ENCODE results near the gene COL6A2. TPM values are rescaled to one million over a fixed set of nuclear protein-coding genes. Genes with fewer than 3 reads are reported as not detected.

The COL6A2 gene
- total and polyA plus RNA-seq, 2 experiments from 2014 or later, result 28.4 to 89.2 TPM

- no peak for TF ChIP-seq REST (IDR thresholded peaks at IDR 0.05; ENCODE audit: unreplicated experiment)
- no peak for TF ChIP-seq ETS1 (IDR thresholded peaks at IDR 0.05)
- TF ChIP-seq EZH2phosphoT487 (IDR thresholded peaks at IDR 0.05; ENCODE audit: unreplicated experiment), result no peak
- TF ChIP-seq NANOG (IDR thresholded peaks at IDR 0.05; ENCODE audit: borderline replicate concordance), result no peak
Measured at GRCh38 chr21:46061518-46061917, 36.4 kb upstream of the COL6A2 start (continued).

GRCh38 chr21:46061950-46062349 lies 36.0 kb upstream of the COL6A2 start:
- H3K27ac ChIP-seq (ENCODE audit: low read depth), result no peak overlapping the region
- ATAC-seq, result no peak

More at GRCh38 chr21:46061950-46062349, 36.0 kb upstream of the COL6A2 start:
- H3K4me3 ChIP-seq, result no peak overlapping the region
- H3K4me2 ChIP-seq, result no peak overlapping the region
- no peak for TF ChIP-seq ETS1 (IDR thresholded peaks at IDR 0.05)
- no peaks in the 10 kb centered on the region for H3K36me3 ChIP-seq (ENCODE audit: insufficient read depth)
- peaks cover 15% of the 10 kb centered on the region for H3K4me1 Mint-ChIP-seq
- H3F3A ChIP-seq (replicated peaks; ENCODE audit: low read depth), result 0 out of 2 replicates have a peak, but pooled peaks cover 3% of the 10 kb centered on the region
- no peaks in the 10 kb centered on the region for H3K27me3 ChIP-seq (ENCODE audit: insufficient read depth)
- no peaks in the 10 kb centered on the region for H4K20me1 ChIP-seq (replicated peaks; ENCODE audit: insufficient read depth)
- no peak for DNase-seq (ENCODE audit: low spot score)
- peaks cover 22% of the 10 kb centered on the region for H3K27me3 Mint-ChIP-seq (ENCODE audit: insufficient read depth, low read depth, poor library complexity)
- H3K9me3 Mint-ChIP-seq, result peaks cover 61% of the 10 kb centered on the region
- no peak overlapping the region for H2AFZ ChIP-seq
- H3K4me1 ChIP-seq (ENCODE audit: insufficient read depth), result peaks cover 5% of the 10 kb centered on the region
- no peak overlapping the region for H3K4me3 Mint-ChIP-seq
- H3K9me2 ChIP-seq (ENCODE audit: insufficient read depth), result no peaks in the 10 kb centered on the region
- no peak overlapping the region for H3K27ac Mint-ChIP-seq
- no peaks in the 10 kb centered on the region for H3K79me2 ChIP-seq (replicated peaks; ENCODE audit: insufficient read depth)
- peaks cover 28% of the 10 kb centered on the region for H3K36me3 Mint-ChIP-seq (ENCODE audit: low read depth)

Data from GM23338 (cell line).